GM19099 (cell line): ENCODE data around the gene VWC2.

Experiments
- POLR2A ChIP-seq: IDR thresholded peaks from 3 replicates; pipeline ENCODE4 v1.6.1; 2011; ENCODE audit warnings: low read depth; ENCODE audit not compliant: insufficient read length; ENCODE audit errors: extremely low read depth

VWC2 gene

GRCh38 chr7:49855281-49855980, 82.0 kb downstream of the VWC2 start:
- no peak for TF ChIP-seq POLR2A

- TF ChIP-seq POLR2A: no peak
Measured at GRCh38 chr7:49860293-49860692, 86.9 kb downstream of the VWC2 start.

DNA sequence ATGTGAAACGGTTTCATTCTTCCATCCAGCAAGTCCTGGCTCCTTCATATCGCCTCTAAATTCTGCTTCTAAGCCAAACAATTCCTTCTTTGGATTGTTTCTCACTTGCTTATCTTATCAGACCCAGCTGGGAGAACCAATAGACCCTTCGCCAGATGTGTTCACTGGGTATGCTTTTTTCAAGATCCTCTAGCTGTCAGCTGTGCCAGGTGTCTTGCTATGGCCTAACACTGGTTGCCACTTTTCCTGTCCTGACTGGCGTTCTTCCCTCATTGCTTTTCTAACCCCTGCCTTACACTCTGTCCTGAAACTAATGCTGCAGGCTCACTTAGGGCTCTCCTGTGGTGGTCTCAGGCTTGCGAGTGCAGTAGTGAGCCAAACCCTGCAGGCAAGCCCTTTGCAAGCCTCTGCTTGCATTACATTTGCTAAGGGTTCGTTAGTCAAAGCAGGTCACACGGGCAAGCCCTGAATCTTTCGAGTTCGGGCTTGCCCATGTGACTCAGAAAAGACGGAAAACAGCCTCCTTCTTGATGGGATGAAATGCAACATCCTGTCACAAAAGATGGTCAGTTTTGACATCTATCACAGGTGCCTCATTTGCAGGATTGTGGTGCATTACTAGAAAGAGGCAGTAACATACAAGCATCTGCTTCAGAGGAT, 92.8 kb downstream of the VWC2 start:
- TF ChIP-seq POLR2A: no peak

GRCh38 chr7:49866910-49867309, 93.5 kb downstream of the VWC2 start:
- TF ChIP-seq POLR2A: no peak

DNA sequence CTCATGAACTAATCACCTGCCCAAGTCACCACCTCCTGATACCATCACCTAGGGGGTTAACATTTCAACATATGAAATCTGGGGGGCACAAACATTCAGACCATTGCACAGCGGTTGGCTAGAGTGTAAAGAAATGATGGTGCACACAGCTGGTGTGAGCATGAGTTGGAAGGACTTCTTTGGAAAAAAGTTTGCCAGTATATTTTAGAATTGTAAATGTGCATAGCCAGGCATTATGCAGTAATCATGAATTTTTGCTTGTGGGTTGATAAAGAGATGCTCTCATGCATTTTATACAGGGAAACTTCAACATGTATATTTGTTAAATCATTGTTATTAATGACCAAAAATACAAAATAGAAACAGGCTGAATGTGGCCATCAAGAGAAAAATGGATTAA, 100.0 kb downstream of the VWC2 start:
- no peak for TF ChIP-seq POLR2A

- TF ChIP-seq POLR2A: no peak
Measured at GRCh38 chr7:49875336-49875735, 101.9 kb downstream of the VWC2 start.

- TF ChIP-seq POLR2A: no peak
Measured at GRCh38 chr7:49876202-49876601, 102.8 kb downstream of the VWC2 start.

DNA sequence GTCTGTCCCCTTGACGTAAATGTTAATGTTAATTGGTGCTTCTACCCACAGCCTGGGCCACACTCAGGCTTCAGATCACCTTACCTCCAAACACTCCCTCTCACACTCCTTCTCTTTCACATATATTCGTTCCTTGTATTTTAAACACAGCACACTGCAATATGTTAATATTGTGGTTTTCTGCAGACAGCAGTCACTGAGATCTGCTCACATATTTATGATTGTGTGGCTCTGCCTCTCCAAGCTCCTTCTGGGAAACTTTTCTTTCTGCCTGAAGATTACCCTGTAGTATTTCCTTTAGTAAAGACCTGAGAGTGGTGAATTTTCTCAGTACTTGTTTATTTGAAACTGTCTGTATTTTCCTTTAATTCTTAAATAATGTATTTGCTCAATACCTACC, 104.7 kb downstream of the VWC2 start:
- TF ChIP-seq POLR2A: no peak

DNA sequence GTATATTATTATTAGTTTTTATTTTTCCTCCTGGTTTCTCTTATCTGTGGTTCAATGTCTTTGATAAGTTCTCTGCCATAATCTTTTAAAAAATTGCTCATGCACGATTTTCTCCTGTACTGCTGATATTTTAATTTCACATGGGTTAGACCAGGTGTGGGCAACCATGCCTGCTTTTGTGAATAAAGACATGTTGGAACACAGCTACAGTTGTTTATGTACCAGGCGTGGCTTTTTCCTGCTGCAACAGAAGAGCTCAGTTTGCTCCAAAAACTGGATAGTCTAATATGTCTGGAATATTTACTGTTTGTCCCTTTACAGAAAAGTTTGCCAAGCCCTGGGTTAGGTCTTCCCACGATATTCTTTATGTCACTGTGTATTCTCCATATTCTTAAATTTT, 105.2 kb downstream of the VWC2 start:
- TF ChIP-seq POLR2A: no peak

DNA sequence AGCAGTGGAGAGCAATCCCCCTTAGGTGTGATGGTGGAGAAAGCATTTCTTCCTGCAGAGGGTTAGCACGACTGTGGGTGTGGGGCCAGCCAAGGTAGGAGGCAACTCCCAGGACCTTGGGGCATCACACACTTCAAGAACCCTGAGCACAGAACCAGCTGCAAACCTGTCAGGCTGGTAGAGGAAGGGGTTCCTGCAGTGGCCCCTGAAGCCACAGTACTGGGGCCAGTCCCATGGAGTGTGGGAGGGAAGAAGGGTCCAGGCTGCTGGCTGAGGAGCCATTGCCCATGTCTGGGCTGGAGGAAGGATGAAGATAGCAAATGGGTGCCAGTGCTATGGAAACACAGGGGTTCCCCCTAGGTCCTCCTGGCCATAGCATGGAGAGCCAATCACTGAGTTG, 110.5 kb downstream of the VWC2 start:
- no peak for TF ChIP-seq POLR2A

DNA sequence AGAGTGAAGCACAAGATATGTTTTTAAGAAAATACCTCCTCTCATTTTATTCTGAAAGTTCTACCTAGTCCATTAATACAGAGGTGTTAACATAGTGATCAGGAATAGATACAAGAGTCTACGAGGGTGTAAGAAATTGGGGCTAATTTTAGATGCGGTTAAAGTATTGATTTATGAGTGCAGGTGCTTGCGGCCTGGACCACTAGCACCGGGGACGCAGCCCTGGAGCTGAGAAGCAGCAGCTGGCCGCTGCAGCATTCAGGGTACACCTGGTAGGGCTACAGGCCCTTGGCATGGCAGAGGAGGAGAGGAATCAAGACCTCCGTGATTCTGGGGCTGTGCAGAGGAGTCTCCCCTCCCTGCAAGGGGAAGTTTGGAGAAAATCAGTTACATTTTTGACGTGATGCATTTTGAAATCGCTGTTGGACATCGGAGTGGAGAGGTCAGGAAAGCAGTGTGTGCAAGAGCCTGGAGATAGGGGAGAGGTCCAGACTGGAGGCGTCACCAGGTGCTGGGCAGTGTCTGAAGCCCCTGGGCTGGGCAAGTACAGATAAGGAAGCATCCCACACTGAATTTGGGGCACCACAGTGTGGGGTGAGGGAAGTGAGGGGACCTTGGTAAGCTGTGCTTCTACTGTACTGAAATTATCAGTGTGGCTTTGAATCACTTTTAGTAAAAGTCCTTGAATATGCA, 112.3 kb downstream of the VWC2 start:
- TF ChIP-seq POLR2A: no peak

GRCh38 chr7:49892481-49892880, 119.0 kb downstream of the VWC2 start:
- no peak for TF ChIP-seq POLR2A

GRCh38 chr7:49893131-49893530, 119.7 kb downstream of the VWC2 start:
- TF ChIP-seq POLR2A: no peak

GRCh38 chr7:49894543-49894942, 121.1 kb downstream of the VWC2 start:
- no peak for TF ChIP-seq POLR2A

DNA sequence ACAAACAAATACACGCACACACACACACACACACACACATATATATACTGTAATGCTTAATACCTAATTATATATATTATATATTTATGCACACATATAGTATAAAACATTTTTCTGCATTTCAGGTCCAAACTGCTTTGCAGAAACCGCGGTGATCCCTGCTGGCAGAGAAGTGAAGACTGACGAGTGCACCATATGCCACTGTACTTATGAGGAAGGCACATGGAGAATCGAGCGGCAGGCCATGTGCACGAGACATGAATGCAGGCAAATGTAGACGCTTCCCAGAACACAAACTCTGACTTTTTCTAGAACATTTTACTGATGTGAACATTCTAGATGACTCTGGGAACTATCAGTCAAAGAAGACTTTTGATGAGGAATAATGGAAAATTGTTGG, 138.5 kb downstream of the VWC2 start:
- no peak for TF ChIP-seq POLR2A

- TF ChIP-seq POLR2A: no peak
Measured at GRCh38 chr7:49926720-49927119, 153.3 kb downstream of the VWC2 start.

DNA sequence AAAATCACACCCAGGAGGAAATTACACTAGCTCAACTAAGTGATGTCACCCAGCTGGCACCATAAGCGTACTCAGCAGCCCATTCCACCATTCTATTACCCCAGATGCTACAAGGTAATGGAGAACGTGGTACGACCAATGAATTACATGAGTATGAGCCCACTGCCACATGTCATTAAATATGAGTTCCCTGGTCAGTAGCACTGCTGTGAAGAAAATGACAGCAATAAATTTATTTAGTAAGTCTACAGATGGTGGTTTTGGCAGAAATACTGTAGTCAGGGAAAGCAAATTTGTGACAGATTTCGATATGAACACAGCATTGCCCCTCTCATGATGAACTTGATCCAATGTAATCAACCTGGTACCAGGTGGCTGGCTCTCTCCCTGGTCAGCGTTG, 154.2 kb downstream of the VWC2 start:
- TF ChIP-seq POLR2A: no peak

GRCh38 chr7:49928787-49929186, 155.3 kb downstream of the VWC2 start:
- no peak for TF ChIP-seq POLR2A
